Endodermal cell (in vitro differentiated cells): ENCODE results near the gene OLR1. TPM values are rescaled to one million over a fixed set of nuclear protein-coding genes. Genes with fewer than 3 reads are reported as not detected.
A peak's percentile ranks its signal among the peaks of the same experiment; 100 is the strongest.
"Not testable (repeated sequence)": the region's sequence is repeated elsewhere in the genome, so short reads cannot be mapped to it uniquely, and the experiment has no call there.

Experiments used
- DNase-seq: peaks from one replicate; pipeline ENCODE4 v3.0.0-alpha.2; 2017
- H3K27ac ChIP-seq: 2 replicates; pipeline ENCODE4 v1.5.1; 2013; ENCODE audit warnings: mild to moderate bottlenecking, low read depth, low read length, moderate library complexity
- H3K27me3 ChIP-seq: 2 replicates; pipeline ENCODE4 v1.6.1; 2013; ENCODE audit warnings: mild to moderate bottlenecking, low read length, moderate library complexity; ENCODE audit not compliant: insufficient read depth, control insufficient read depth, poor library complexity, severe bottlenecking
- H3K36me3 ChIP-seq: 2 replicates; pipeline ENCODE4 v1.7.0; 2013; ENCODE audit warnings: mild to moderate bottlenecking, low read length, moderate library complexity; ENCODE audit not compliant: control insufficient read depth, insufficient read depth
- H3K4me1 ChIP-seq: one replicate; pipeline ENCODE4 v1.7.0; 2013; ENCODE audit warnings: low read length; ENCODE audit not compliant: control insufficient read depth, insufficient read depth
- H3K4me3 ChIP-seq: 2 replicates; pipeline ENCODE4 v1.5.1; 2013; ENCODE audit warnings: mild to moderate bottlenecking, low read length, moderate library complexity
- H3K9ac ChIP-seq: 2 replicates; pipeline ENCODE4 v1.6.1; 2013; ENCODE audit warnings: mild to moderate bottlenecking, low read length, moderate library complexity; ENCODE audit not compliant: poor library complexity, severe bottlenecking; ENCODE audit errors: extremely low read depth
- H3K9me3 ChIP-seq: 2 replicates; pipeline ENCODE4 v1.6.1; 2013; ENCODE audit warnings: mild to moderate bottlenecking, low read length, moderate library complexity; ENCODE audit not compliant: control insufficient read depth
- H3K27ac Mint-ChIP-seq: 2 replicates; pipeline ENCODE4 v1.8.0; 2020; ENCODE audit warnings: mixed read lengths
- H3K27me3 Mint-ChIP-seq: 2 replicates; pipeline ENCODE4 v1.8.0; 2021; ENCODE audit warnings: mild to moderate bottlenecking, mixed read lengths; ENCODE audit not compliant: insufficient read depth
- H3K36me3 Mint-ChIP-seq: 2 replicates; pipeline ENCODE4 v1.8.0; 2020; ENCODE audit warnings: low read depth, mixed read lengths
- H3K4me1 Mint-ChIP-seq: 2 replicates; pipeline ENCODE4 v1.8.0; 2020; ENCODE audit warnings: mixed read lengths
- H3K4me3 Mint-ChIP-seq: 2 replicates; pipeline ENCODE4 v1.8.0; 2020; ENCODE audit warnings: mild to moderate bottlenecking, moderate library complexity, mixed read lengths
- H3K9me3 Mint-ChIP-seq: 2 replicates; pipeline ENCODE4 v1.8.0; 2020; ENCODE audit warnings: mild to moderate bottlenecking, mixed read lengths
- WGBS, 2 experiments: methylation state at CpG; one replicate each; pipeline versions ENCODE4 v1.1.5 to v1.1.7; 2013; ENCODE audit warnings: missing lambda C conversion rate in 2 of 2, mixed read lengths in 1 of 2; ENCODE audit not compliant: insufficient coverage in 1 of 2, insufficient read length in 1 of 2; 5-methylcytosine and 5-hydroxymethylcytosine counted together
- total RNA-seq, 2 donors: library from RNA; stranded (reverse); fragmentation: NEBNext Ultra II Directional in 1 of 2; extraction: Animal tissue kit (Norgen Biotek cat#: 25700) in 1 of 2; gene quantifications; 2 replicates in 1 of 2; 3 replicates in 1 of 2; pipeline ENCODE4 v1.2.1, GENCODE V29; 2021
- TF ChIP-seq, protein P1 (sequence below): fragments of 200-600 bp; sonication (generic); conservative IDR thresholded peaks from 2 replicates; pipeline ENCODE4 v1.5.0; 2021; ENCODE audit warnings: antibody characterized with exemption, mild to moderate bottlenecking

Gene OLR1
- total RNA-seq, 2 donors from 2014 or later = 0.22 TPM; not detected in 1

DNA sequence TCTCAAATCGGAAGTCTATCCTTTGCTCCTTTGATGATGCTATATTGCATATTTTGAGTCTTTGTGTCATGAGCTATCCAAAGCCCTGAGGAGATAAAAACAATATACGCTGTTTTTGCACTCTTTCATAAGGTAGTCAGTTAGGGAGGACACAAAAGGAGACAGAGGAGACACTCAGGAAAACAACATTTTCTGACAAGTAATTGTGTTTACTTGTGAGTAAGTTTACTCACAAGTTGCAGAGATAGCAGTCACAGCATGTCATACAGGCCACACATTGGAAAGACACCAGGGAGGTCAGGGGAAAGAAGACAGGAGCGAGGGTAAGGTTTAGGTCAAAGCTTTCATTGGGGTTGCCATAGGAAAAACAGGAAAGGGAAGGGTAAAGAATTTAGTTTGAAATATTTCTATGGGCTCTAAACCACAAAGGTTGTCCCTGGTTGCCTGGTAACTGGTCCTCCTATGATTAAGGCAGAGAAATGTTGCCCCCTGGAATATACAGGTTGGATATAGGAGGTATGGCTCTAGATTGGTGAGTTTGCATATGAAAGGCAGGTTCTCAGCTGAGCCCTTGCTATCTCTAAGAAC lies 33.4 kb upstream of the OLR1 start:
- DNase-seq = peak; percentile 66
- no peak overlapping the region for H3K9ac ChIP-seq
- H3K4me3 Mint-ChIP-seq = no peak overlapping the region
- no peaks in the 10 kb centered on the region for H3K36me3 Mint-ChIP-seq
- no peaks in the 10 kb centered on the region for H3K36me3 ChIP-seq
- peaks cover 13% of the 10 kb centered on the region for H3K9me3 ChIP-seq
- TF ChIP-seq, protein P1, sequence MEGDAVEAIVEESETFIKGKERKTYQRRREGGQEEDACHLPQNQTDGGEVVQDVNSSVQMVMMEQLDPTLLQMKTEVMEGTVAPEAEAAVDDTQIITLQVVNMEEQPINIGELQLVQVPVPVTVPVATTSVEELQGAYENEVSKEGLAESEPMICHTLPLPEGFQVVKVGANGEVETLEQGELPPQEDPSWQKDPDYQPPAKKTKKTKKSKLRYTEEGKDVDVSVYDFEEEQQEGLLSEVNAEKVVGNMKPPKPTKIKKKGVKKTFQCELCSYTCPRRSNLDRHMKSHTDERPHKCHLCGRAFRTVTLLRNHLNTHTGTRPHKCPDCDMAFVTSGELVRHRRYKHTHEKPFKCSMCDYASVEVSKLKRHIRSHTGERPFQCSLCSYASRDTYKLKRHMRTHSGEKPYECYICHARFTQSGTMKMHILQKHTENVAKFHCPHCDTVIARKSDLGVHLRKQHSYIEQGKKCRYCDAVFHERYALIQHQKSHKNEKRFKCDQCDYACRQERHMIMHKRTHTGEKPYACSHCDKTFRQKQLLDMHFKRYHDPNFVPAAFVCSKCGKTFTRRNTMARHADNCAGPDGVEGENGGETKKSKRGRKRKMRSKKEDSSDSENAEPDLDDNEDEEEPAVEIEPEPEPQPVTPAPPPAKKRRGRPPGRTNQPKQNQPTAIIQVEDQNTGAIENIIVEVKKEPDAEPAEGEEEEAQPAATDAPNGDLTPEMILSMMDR = no peak
- H3K27me3 ChIP-seq = no peaks in the 10 kb centered on the region
- no peak overlapping the region for H3K4me3 ChIP-seq
- H3K27ac Mint-ChIP-seq = peak overlapping the region; percentile 15
- peaks cover 18% of the 10 kb centered on the region for H3K4me1 Mint-ChIP-seq
- WGBS, 2 experiments = 82 to 100% methylated on average over 3 of the region's 3 CpGs
- H3K27ac ChIP-seq = no peak overlapping the region
- H3K9me3 Mint-ChIP-seq = peaks cover 13% of the 10 kb centered on the region
- H3K4me1 ChIP-seq = no peaks in the 10 kb centered on the region
- no peaks in the 10 kb centered on the region for H3K27me3 Mint-ChIP-seq

GRCh38 chr12:10204495-10204894 lies 32.6 kb upstream of the OLR1 start:
- not testable (repeated sequence) for H3K27ac ChIP-seq, H3K4me3 Mint-ChIP-seq

DNA sequence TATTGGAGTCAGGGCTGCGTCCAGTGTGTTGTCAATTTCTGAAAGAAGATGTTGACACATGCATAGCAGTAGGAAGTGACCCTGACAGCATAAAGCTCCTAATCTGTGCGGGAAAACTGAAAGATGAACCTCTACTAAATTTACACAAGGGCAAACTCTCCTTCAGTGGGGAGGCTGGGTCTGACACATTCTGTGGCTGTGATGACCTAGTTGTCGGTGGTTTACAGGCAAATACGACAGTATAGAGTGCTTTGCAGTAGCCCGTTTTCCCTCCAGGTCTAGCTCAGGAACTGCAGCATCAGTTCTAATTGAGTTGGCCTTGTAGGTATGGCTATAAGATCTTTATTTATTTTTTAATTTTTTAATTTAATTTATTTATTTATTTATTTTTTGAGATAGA lies 25.9 kb upstream of the OLR1 start:
- peaks cover 6% of the 10 kb centered on the region for H3K4me1 Mint-ChIP-seq
- Histone ChIP-seq H3K27ac (no peak overlapping the region), H3K4me1 (no peaks in the 10 kb centered on the region), H3K9me3 (no peaks in the 10 kb centered on the region), H3K36me3 (no peaks in the 10 kb centered on the region), H3K4me3 (no peak overlapping the region), H3K27me3 (no peaks in the 10 kb centered on the region), H3K9ac (no peak overlapping the region)
- DNase-seq = no peak
- no peaks in the 10 kb centered on the region for H3K36me3 Mint-ChIP-seq
- H3K27ac Mint-ChIP-seq = no peak overlapping the region
- H3K27me3 Mint-ChIP-seq = no peaks in the 10 kb centered on the region
- H3K4me3 Mint-ChIP-seq = no peak overlapping the region
- H3K9me3 Mint-ChIP-seq = peaks cover 14% of the 10 kb centered on the region
- 67 to 89% methylated on average over 2 to 5 of the region's 5 CpGs for WGBS, 2 experiments
- TF ChIP-seq, protein P1 = no peak

More at GRCh38 chr12:10204495-10204894, 32.6 kb upstream of the OLR1 start:
- H3K4me1 Mint-ChIP-seq = peaks cover 18% of the 10 kb centered on the region
- H3K9ac ChIP-seq, H3K36me3 Mint-ChIP-seq, H3K27me3 ChIP-seq, H3K36me3 ChIP-seq, H3K27ac Mint-ChIP-seq, H3K4me1 ChIP-seq, H3K27me3 Mint-ChIP-seq, H3K4me3 ChIP-seq: not testable (repeated sequence)
- peaks cover 13% of the 10 kb centered on the region for H3K9me3 Mint-ChIP-seq
- DNase-seq = peak; percentile 32
- H3K9me3 ChIP-seq = peaks cover 13% of the 10 kb centered on the region
- 89% methylated on average over 2 of the region's 2 CpGs; no CpG with 5 or more reads in 1 of the 2 experiments for WGBS, 2 experiments

DNA sequence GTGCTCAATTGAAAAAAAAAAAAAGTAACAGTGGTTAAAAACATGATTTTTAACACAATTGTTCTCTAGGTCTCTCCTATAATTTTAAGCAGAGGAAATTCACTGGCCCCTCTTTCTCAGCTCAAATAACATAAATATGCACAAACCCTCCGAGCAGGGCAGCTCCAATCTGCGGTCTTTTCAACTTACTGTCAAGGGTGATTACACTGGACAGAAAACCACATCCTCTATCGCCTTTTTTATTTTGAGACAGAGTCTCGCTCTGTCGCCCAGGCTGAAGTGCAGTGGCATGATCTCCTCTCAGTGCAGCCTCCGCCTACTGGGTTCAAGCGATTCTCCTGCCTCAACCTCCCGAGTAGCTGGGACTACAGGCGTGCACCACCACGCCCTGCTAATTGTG lies 24.3 kb upstream of the OLR1 start:
- no peaks in the 10 kb centered on the region for H3K4me1 ChIP-seq
- Mint-ChIP-seq H3K27ac (no peak overlapping the region), H3K4me1 (peaks cover 6% of the 10 kb centered on the region), H3K4me3 (no peak overlapping the region), H3K36me3 (no peaks in the 10 kb centered on the region), H3K27me3 (no peaks in the 10 kb centered on the region), H3K9me3 (peaks cover 20% of the 10 kb centered on the region)
- TF ChIP-seq, protein P1 = no peak
- no peaks in the 10 kb centered on the region for H3K36me3 ChIP-seq
- H3K27ac ChIP-seq = no peak overlapping the region
- no peak for DNase-seq
- no peaks in the 10 kb centered on the region for H3K27me3 ChIP-seq
- 92 to 100% methylated on average over 5 to 10 of the region's 10 CpGs for WGBS, 2 experiments
- H3K9me3 ChIP-seq = no peaks in the 10 kb centered on the region
- no peak overlapping the region for H3K9ac ChIP-seq
- no peak overlapping the region for H3K4me3 ChIP-seq
